Ishikawa (cell line): ENCODE results near the gene RANBP3L.

ENCODE experiments used
- CEBPB ChIP-seq: IDR thresholded peaks from 2 replicates; pipeline ENCODE4 v1.6.1; 2012
- CREB1 ChIP-seq: IDR thresholded peaks from 2 replicates; pipeline ENCODE4 v1.6.1; 2012; ENCODE audit warnings: low read depth
- EGR1 ChIP-seq: IDR thresholded peaks from 2 replicates; pipeline ENCODE4 v1.6.1; 2012
- EP300 ChIP-seq: IDR thresholded peaks from 2 replicates; pipeline ENCODE4 v1.6.1; 2012; ENCODE audit warnings: borderline replicate concordance
- FOXM1 ChIP-seq: IDR thresholded peaks from 2 replicates; pipeline ENCODE4 v1.6.1; 2012; ENCODE audit warnings: low read depth, borderline replicate concordance
- MAX ChIP-seq: IDR thresholded peaks from 2 replicates; pipeline ENCODE4 v1.6.1; 2012
- NFIC ChIP-seq: IDR thresholded peaks from 2 replicates; pipeline ENCODE4 v1.6.1; 2012
- RAD21 ChIP-seq: IDR thresholded peaks from 2 replicates; pipeline ENCODE4 v1.6.1; 2012; ENCODE audit warnings: low read depth
- REST ChIP-seq: IDR thresholded peaks from 2 replicates; pipeline ENCODE4 v1.6.1; 2012; ENCODE audit warnings: low read depth, mild to moderate bottlenecking
- TAF1 ChIP-seq: IDR thresholded peaks from 2 replicates; pipeline ENCODE4 v1.6.1; 2012; ENCODE audit warnings: low read depth, mild to moderate bottlenecking
- TCF12 ChIP-seq: IDR thresholded peaks from 2 replicates; pipeline ENCODE4 v1.6.1; 2012; ENCODE audit warnings: low read depth
- TEAD4 ChIP-seq: IDR thresholded peaks from 2 replicates; pipeline ENCODE4 v1.6.1; 2012
- USF1 ChIP-seq: IDR thresholded peaks from 2 replicates; pipeline ENCODE4 v1.6.1; 2012
- YY1 ChIP-seq: IDR thresholded peaks from 2 replicates; pipeline ENCODE4 v1.6.1; 2012; ENCODE audit warnings: low read depth
- ZBTB7A ChIP-seq: IDR thresholded peaks from 2 replicates; pipeline ENCODE4 v1.6.1; 2012; ENCODE audit warnings: low read depth

The RANBP3L gene

GRCh38 chr5:36246036-36246800 is 55.5 kb downstream of the RANBP3L start:
- no peak for TF ChIP-seq TCF12
- no peak for TF ChIP-seq FOXM1
- TF ChIP-seq USF1: no peak
- no peak for TF ChIP-seq TAF1
- TF ChIP-seq ZBTB7A: no peak
- no peak for TF ChIP-seq EP300
- no peak for TF ChIP-seq YY1
- no peak for TF ChIP-seq TEAD4
- TF ChIP-seq NFIC: no peak
- TF ChIP-seq EGR1: no peak
- TF ChIP-seq CEBPB: no peak
- TF ChIP-seq MAX: no peak
- no peak for TF ChIP-seq REST
- no peak for TF ChIP-seq RAD21
- no peak for TF ChIP-seq CREB1

GRCh38 chr5:36244076-36244475 is 57.6 kb downstream of the RANBP3L start:
- TF ChIP-seq MAX: no peak
- TF ChIP-seq TEAD4: no peak
- no peak for TF ChIP-seq CREB1
- TF ChIP-seq TAF1: no peak
- TF ChIP-seq TCF12: no peak
- no peak for TF ChIP-seq EGR1
- TF ChIP-seq REST: no peak
- TF ChIP-seq YY1: no peak
- no peak for TF ChIP-seq RAD21
- no peak for TF ChIP-seq NFIC
- no peak for TF ChIP-seq EP300
- no peak for TF ChIP-seq USF1
- TF ChIP-seq ZBTB7A: no peak
- TF ChIP-seq CEBPB: no peak
- TF ChIP-seq FOXM1: no peak

- TF ChIP-seq EGR1 (no peak), CEBPB (no peak), TCF12 (no peak)
Measured at GRCh38 chr5:36243653-36244052, 58.0 kb downstream of the RANBP3L start.

GRCh38 chr5:36242534-36243485 is 58.9 kb downstream of the RANBP3L start:
- TF ChIP-seq USF1 (no peak), CREB1 (no peak), TAF1 (no peak), TEAD4 (no peak), MAX (no peak), RAD21 (no peak), REST (no peak), YY1 (no peak), FOXM1 (no peak), NFIC (no peak), ZBTB7A (no peak), EP300 (no peak), TCF12 (no peak), CEBPB (no peak), EGR1 (no peak)
